Chondrocyte (in vitro differentiated cells): ENCODE data around the gene URM1. TPM values are rescaled to one million over a fixed set of nuclear protein-coding genes. Genes with fewer than 3 reads are reported as not detected.

Source experiments
- DNase-seq: peaks from one replicate; pipeline ENCODE4 v3.0.0; 2021; ENCODE audit warnings: mixed read lengths, low spot score
- H3K27ac Mint-ChIP-seq: one replicate; pipeline ENCODE4 v1.8.0; 2021; ENCODE audit warnings: mild to moderate bottlenecking, moderate library complexity, mixed read lengths; ENCODE audit not compliant: unreplicated experiment
- H3K27me3 Mint-ChIP-seq: 2 replicates; pipeline ENCODE4 v1.8.0; 2021; ENCODE audit warnings: low read depth, mixed read lengths
- H3K36me3 Mint-ChIP-seq: 2 replicates; pipeline ENCODE4 v1.8.0; 2021; ENCODE audit warnings: low read depth, mixed read lengths
- H3K4me1 Mint-ChIP-seq: 2 replicates; pipeline ENCODE4 v1.8.0; 2021; ENCODE audit warnings: low read depth, mild to moderate bottlenecking, mixed read lengths
- H3K4me3 Mint-ChIP-seq: one replicate; pipeline ENCODE4 v1.8.0; 2021; ENCODE audit warnings: mild to moderate bottlenecking, moderate library complexity, mixed read lengths; ENCODE audit not compliant: unreplicated experiment
- H3K9me3 Mint-ChIP-seq: 2 replicates; pipeline ENCODE4 v1.8.0; 2021; ENCODE audit warnings: low read depth, mixed read lengths
- total RNA-seq: library from RNA; stranded (reverse); gene quantifications from 3 replicates; pipeline ENCODE4 v1.2.1, GENCODE V29; 2021
- TF ChIP-seq, protein P1 (sequence below): fragments of 200-600 bp; sonication (generic); IDR thresholded peaks from 2 replicates; pipeline ENCODE4 v1.5.0; 2021; ENCODE audit warnings: antibody characterized with exemption, mild to moderate bottlenecking, moderate library complexity

URM1 gene
- total RNA-seq, 1 donor from 2014 or later, result 50.5 TPM

DNA sequence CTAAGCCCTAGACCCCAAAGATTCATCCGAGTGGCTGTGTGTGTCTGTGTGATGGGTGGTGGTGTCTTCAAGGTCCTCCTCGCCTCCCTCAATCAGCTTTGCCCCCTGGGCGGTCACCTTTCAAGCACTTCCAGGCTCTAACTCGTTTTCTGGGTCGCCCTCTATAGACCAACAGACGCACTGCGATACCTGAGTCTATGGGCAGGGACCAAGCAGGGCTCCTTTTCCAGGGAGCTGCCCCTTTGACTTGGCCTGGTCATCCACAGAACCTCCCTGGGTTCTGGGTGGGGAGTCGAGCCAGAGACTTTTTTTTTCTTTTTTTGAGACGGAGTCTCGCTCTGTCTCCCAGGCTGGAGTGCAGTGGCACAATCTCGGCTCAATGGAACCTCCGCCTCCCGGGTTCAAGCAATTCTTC lies 29.7 kb upstream of the URM1 start:
- Mint-ChIP-seq H3K9me3 (no peaks in the 10 kb centered on the region), H3K27me3 (no peaks in the 10 kb centered on the region), H3K4me3 (peak overlapping the region; percentile 85), H3K4me1 (peaks cover 10% of the 10 kb centered on the region), H3K27ac (peak overlapping the region; percentile 87), H3K36me3 (peaks cover 12% of the 10 kb centered on the region)
- TF ChIP-seq, protein P1, sequence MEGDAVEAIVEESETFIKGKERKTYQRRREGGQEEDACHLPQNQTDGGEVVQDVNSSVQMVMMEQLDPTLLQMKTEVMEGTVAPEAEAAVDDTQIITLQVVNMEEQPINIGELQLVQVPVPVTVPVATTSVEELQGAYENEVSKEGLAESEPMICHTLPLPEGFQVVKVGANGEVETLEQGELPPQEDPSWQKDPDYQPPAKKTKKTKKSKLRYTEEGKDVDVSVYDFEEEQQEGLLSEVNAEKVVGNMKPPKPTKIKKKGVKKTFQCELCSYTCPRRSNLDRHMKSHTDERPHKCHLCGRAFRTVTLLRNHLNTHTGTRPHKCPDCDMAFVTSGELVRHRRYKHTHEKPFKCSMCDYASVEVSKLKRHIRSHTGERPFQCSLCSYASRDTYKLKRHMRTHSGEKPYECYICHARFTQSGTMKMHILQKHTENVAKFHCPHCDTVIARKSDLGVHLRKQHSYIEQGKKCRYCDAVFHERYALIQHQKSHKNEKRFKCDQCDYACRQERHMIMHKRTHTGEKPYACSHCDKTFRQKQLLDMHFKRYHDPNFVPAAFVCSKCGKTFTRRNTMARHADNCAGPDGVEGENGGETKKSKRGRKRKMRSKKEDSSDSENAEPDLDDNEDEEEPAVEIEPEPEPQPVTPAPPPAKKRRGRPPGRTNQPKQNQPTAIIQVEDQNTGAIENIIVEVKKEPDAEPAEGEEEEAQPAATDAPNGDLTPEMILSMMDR, result peak; percentile 80
- DNase-seq, result no peak

DNA sequence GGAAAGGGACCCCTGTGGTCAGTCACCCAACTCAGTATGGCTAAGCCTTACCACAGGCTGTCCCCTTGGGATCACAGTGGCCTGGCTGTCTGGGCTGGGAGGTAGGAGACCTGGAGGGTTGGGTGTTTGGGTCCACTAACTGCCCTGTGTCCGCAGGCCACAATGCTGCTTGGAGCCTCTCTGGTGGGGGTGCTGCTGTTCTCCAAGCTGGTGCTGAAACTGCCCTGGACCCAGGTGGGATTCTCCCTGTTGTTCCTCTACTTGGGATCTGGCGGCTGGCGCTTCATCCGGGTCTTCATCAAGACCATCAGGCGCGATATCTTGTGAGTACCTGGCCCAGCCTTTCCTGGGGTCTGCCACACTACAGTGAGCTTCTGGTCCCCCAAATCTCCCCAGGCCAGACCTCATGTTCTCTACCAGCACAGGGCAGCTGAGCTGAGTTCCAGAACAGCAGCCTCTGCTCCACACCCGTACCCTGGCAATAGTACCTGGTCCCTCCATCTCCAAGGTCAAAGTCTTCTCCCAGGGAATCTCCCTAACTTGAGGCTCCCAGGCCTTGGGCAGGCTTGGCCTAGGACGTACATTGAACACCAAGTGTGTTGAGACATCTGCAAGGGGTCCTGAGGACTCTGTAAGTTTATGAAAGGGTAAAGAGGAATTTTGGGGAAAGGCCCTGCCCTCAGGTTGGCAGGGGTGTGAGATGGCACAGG lies 28.0 kb upstream of the URM1 start:
- Mint-ChIP-seq H3K4me3 (no peak overlapping the region), H3K27me3 (no peaks in the 10 kb centered on the region), H3K27ac (no peak overlapping the region)

DNA sequence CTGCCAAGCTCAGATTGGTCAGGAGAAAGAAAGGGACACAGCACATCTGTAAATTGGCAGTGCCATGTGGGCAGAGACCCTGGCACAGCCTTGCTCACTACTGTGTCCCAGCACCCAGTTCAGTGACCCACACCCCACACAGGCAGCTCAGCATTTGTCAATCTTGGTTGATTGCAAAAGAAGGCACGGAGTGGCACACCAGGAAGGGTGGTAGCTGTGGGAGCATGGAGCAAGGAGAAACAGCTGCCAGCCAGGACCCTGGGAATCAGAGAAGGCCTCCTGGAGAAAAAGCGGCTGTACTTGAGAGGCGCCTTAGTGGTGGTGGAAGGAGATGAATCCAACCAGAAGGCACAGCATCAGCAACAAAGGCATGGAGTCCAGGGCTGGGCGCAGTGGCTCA lies 27.3 kb upstream of the URM1 start:
- no peak overlapping the region for H3K4me3 Mint-ChIP-seq
- no peak for DNase-seq
- no peaks in the 10 kb centered on the region for H3K9me3 Mint-ChIP-seq
- TF ChIP-seq, protein P1, result no peak
- H3K27me3 Mint-ChIP-seq, result no peaks in the 10 kb centered on the region
- H3K36me3 Mint-ChIP-seq, result peaks cover 17% of the 10 kb centered on the region
- H3K27ac Mint-ChIP-seq, result no peak overlapping the region
- peaks cover 10% of the 10 kb centered on the region for H3K4me1 Mint-ChIP-seq

More for the DNA sequence above, 28.0 kb upstream of the URM1 start:
- Mint-ChIP-seq H3K4me1 (peaks cover 10% of the 10 kb centered on the region), H3K36me3 (peaks cover 15% of the 10 kb centered on the region), H3K9me3 (no peaks in the 10 kb centered on the region)
- TF ChIP-seq, protein P1, result no peak
- no peak for DNase-seq

DNA sequence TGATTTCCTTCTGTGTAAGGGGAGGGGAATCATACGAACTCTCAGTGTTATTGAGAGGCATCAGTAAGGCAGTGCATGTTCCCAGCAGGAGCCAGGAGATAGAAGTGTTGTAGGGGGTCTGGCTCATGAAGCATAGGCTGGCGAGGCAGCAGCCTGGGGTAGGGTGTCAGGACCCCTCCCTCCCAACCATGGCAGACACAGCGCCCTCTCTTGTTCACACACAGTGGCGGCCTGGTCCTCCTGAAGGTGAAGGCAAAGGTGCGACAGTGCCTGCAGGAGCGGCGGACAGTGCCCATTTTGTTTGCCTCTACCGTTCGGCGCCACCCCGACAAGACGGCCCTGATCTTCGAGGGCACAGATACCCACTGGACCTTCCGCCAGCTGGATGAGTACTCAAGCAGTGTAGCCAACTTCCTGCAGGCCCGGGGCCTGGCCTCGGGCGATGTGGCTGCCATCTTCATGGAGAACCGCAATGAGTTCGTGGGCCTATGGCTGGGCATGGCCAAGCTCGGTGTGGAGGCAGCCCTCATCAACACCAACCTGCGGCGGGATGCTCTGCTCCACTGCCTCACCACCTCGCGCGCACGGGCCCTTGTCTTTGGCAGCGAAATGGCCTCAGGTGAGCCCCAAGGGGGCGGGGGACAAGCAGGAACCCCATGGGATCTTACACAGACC lies 26.1 kb upstream of the URM1 start:
- Mint-ChIP-seq H3K27ac (no peak overlapping the region), H3K9me3 (no peaks in the 10 kb centered on the region)
- DNase-seq, result no peak

DNA sequence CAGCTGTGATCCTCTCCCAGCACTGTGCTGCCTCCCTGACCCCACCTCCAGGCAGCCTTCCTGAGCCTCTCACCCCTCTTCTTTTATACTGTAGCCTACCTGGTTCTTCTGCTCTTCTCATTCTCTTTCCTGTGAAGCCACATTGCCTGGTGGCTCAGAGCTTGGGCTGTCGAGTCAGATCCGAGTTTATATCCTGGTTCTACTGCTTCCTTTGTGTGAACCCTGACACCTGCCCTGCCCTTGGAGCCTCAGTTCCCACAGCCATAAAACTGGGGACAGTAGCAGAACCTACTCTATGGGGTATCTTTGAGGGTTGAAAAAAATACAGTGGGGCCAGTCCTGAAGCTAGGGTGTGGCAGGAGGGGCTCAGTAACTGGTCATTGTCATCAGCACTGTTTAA lies 22.0 kb upstream of the URM1 start:
- H3K36me3 Mint-ChIP-seq, result peaks cover 25% of the 10 kb centered on the region
- no peaks in the 10 kb centered on the region for H3K9me3 Mint-ChIP-seq
- H3K27ac Mint-ChIP-seq, result no peak overlapping the region
- H3K4me1 Mint-ChIP-seq, result no peaks in the 10 kb centered on the region
- TF ChIP-seq, protein P1, result no peak
- no peak overlapping the region for H3K4me3 Mint-ChIP-seq
- no peak for DNase-seq
- no peaks in the 10 kb centered on the region for H3K27me3 Mint-ChIP-seq

More for the DNA sequence above, 26.1 kb upstream of the URM1 start:
- Mint-ChIP-seq H3K27me3 (no peaks in the 10 kb centered on the region), H3K4me3 (no peak overlapping the region), H3K36me3 (peaks cover 22% of the 10 kb centered on the region), H3K4me1 (peaks cover 6% of the 10 kb centered on the region)
- TF ChIP-seq, protein P1, result no peak
